SKM-1 treated with dmso at 0.1 percent for 144 hours (cell line): ENCODE measurements around the gene EVI5.
"Not testable (repeated sequence)": the region's sequence is repeated elsewhere in the genome, so short reads cannot be mapped to it uniquely, and the experiment has no call there.

Experiments used
- DNase-seq: peaks from one replicate; lab custom pipeline; 2025; ENCODE audit not compliant: unreplicated experiment; lab: John Stamatoyannopoulos, UW

The EVI5 gene

GRCh38 chr1:92792340-92792782 is 7.5 kb upstream of the EVI5 start:
- DNase-seq, result no peak

GRCh38 chr1:92791487-92792066 is 6.7 kb upstream of the EVI5 start:
- DNase-seq, result no peak

- DNase-seq, result no peak
Measured at GRCh38 chr1:92790867-92791266, 6.0 kb upstream of the EVI5 start.

- DNase-seq, result no peak
Measured at GRCh38 chr1:92790081-92790480, 5.2 kb upstream of the EVI5 start.

- peak; percentile 42 for DNase-seq
Measured at GRCh38 chr1:92786111-92786901, 1.4 kb upstream of the EVI5 start.

- peak; percentile 14 for DNase-seq
Measured at GRCh38 chr1:92784021-92784638, 778 bp downstream of the EVI5 start.

- not testable (repeated sequence) for DNase-seq
Measured at GRCh38 chr1:92783550-92783949, 1.4 kb downstream of the EVI5 start.

GRCh38 chr1:92778376-92778775 is 6.5 kb downstream of the EVI5 start:
- no peak for DNase-seq

- no peak for DNase-seq
Measured at GRCh38 chr1:92774407-92774806, 10.5 kb downstream of the EVI5 start.

GRCh38 chr1:92773749-92774148 is 11.2 kb downstream of the EVI5 start:
- DNase-seq, result not testable (repeated sequence)

- no peak for DNase-seq
Measured at GRCh38 chr1:92769856-92770255, 15.1 kb downstream of the EVI5 start.

- DNase-seq, result no peak
Measured at GRCh38 chr1:92768915-92769314, 16.0 kb downstream of the EVI5 start.

- DNase-seq, result no peak
Measured at GRCh38 chr1:92768296-92768695, 16.6 kb downstream of the EVI5 start.

GRCh38 chr1:92764116-92764515 is 20.8 kb downstream of the EVI5 start:
- DNase-seq, result no peak

GRCh38 chr1:92762355-92762754 is 22.6 kb downstream of the EVI5 start:
- no peak for DNase-seq

- no peak for DNase-seq
Measured at GRCh38 chr1:92759361-92759760, 25.5 kb downstream of the EVI5 start.

GRCh38 chr1:92756537-92756936 is 28.4 kb downstream of the EVI5 start:
- no peak for DNase-seq

- no peak for DNase-seq
Measured at GRCh38 chr1:92755541-92756461, 29.1 kb downstream of the EVI5 start.

- DNase-seq, result no peak
Measured at GRCh38 chr1:92754719-92755050, 30.2 kb downstream of the EVI5 start.

GRCh38 chr1:92754000-92754718 is 30.7 kb downstream of the EVI5 start:
- no peak for DNase-seq

- DNase-seq, result no peak
Measured at GRCh38 chr1:92752719-92753118, 32.2 kb downstream of the EVI5 start.
